SH-SY5Y (cell line): ENCODE data around the gene TFPT.

Source experiments
- GATA2 ChIP-seq: IDR thresholded peaks from 2 replicates; pipeline ENCODE4 v1.6.1; 2011; ENCODE audit warnings: mild to moderate bottlenecking, low read depth, low read length
- GATA3 ChIP-seq: IDR thresholded peaks from 2 replicates; pipeline ENCODE4 v1.6.1; 2011; ENCODE audit warnings: low read depth, mild to moderate bottlenecking, low read length, moderate library complexity

TFPT gene

GRCh38 chr19:54094426-54095000 lies 20.9 kb downstream of the TFPT start:
- TF ChIP-seq GATA3: no peak
- no peak for TF ChIP-seq GATA2

GRCh38 chr19:54084410-54084809 lies 31.0 kb downstream of the TFPT start:
- TF ChIP-seq GATA2 (no peak), GATA3 (no peak)

- TF ChIP-seq GATA3: no peak
- no peak for TF ChIP-seq GATA2
Measured at GRCh38 chr19:54081032-54081431, 34.4 kb downstream of the TFPT start, which contains the start of gene TARM1. TARM1 (minus strand) TSS chr19:54081365; CDS start chr19:54081340, 25 bp downstream.

DNA sequence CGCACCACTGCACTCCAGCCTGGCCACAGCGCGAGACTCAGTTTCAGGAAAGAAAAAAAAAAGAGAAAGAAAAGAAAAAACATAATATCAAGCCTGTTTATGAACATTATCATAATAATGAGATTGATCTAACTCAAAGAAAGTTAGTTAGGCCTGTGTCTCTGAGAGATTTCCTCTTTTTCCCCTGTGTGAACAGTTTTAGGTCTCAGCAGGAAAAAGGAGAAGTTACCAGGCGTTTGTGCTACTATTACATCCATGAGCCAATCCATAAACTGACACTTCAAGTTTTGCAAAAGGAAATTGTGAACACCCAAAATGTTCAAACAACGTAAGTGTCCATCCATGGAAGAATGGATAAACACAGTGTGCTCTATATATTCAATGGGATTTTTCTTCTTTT lies 38.1 kb downstream of the TFPT start:
- no peak for TF ChIP-seq GATA3
- TF ChIP-seq GATA2: no peak

DNA sequence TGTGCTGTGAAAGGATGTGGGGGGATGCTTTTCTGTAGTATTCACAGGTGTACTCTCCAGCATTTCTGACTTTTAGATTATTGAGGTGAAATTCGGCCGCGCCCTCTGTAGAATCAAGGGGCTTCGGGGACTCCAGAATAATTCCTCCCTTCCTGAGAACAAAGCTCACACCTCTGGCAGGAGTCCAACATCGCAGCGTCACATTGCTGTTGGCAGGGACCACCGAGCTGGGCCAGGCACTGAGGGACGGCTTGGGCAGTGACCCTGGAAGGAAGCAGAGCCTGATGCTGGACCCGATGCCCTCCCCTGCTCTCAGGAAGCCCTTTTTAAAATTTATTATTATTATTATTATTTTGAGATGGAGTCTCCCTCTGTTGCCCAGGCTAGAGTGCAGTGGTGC lies 40.6 kb downstream of the TFPT start:
- no peak for TF ChIP-seq GATA3
- no peak for TF ChIP-seq GATA2

GRCh38 chr19:54073829-54074228 lies 41.6 kb downstream of the TFPT start:
- TF ChIP-seq GATA3: no peak
- TF ChIP-seq GATA2: no peak

DNA sequence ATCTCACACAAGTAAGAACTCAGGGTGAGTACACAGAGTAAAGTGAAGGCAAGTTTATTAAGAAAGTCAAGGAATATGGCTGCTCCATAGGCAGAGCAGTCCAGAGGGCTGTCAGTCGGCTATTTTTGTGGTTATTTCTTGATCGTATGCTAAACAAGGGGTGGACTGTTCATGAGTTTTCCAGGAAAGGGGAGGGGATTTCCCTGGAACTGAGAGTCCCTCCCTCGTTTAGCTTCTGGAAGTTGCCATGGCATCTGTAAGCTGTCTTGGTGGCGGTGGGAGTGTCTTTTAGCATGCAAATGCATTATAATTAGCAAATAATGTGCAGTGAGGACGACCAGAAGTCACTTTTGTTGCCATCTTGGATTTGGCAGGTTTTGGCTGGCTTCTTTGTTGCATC lies 46.0 kb downstream of the TFPT start:
- TF ChIP-seq GATA3 (no peak), GATA2 (no peak)

GRCh38 chr19:54063350-54064116 lies 51.9 kb downstream of the TFPT start, which contains the start of gene VSTM1:
VSTM1 (minus strand) TSS chr19:54063897; CDS start chr19:54063777, 120 bp downstream.
- TF ChIP-seq GATA2 (no peak), GATA3 (no peak)

DNA sequence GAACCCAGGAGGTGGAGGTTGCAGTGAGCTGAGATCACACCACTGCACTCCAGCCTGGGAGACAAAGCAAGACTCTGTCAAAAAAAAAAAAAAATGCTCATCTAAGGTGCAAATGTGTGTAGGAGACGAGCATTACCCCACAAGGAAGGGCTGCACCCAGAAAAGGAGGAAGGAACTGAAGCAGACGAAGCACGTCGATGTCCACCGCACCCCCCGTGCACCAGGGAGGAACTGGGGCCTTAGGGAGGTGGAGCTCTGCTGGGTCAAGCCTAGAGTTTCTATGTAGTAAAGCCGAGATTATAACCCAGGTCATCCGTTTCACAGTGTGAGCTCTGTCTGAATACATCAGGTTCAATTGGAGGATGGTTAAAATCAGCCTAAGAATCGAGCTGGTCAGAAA lies 52.8 kb downstream of the TFPT start:
- TF ChIP-seq GATA3: no peak
- TF ChIP-seq GATA2: no peak
